ENCODE measurements around the gene KLHL3. TPM values are rescaled to one million over a fixed set of nuclear protein-coding genes. Genes with fewer than 3 reads are reported as not detected.

Gene KLHL3
- polyA plus RNA-seq, 12 donors, result 2.6 to 9.1 (median 4.5) TPM; not detected in 1

DNA sequence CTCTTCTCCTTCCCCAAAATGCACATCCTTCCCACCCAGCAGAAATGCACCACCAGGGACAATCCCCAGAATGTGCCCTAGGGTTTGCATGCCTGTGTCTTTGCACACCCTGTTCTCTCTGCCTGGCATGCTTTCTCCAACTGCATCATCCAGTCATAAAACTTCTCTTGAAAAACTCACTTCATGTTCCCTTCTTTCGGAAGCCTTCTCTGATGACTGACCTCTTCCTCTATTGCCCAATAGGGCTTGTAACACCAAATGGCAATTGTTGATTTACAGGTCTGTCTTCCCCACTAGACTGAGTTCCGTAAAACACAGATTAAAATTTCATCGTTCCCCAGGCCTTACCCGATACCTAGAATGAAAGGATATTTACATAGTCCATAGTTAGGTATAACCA, 153.7 kb downstream of the KLHL3 start:
- no peak for DNase-seq

DNA sequence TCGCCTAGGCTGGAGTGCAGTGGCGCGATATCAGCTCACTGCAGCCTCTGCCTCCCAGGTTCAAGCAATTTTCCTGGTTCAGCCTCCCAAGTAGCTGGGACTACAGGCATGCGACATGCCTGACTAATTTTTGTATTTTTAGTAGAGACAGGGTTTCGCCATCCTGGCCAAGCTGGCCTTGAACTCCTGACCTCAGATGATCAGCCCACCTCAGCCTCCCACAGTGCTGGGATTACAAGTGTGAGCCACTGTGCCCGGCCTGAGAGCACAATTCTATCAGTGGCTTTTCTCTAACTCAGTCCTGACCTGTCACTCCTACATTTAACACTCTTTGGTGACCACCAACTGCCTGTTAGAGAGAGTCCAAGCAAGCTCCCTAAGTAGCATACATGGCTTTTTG, 154.1 kb downstream of the KLHL3 start:
- no peak for DNase-seq

DNA sequence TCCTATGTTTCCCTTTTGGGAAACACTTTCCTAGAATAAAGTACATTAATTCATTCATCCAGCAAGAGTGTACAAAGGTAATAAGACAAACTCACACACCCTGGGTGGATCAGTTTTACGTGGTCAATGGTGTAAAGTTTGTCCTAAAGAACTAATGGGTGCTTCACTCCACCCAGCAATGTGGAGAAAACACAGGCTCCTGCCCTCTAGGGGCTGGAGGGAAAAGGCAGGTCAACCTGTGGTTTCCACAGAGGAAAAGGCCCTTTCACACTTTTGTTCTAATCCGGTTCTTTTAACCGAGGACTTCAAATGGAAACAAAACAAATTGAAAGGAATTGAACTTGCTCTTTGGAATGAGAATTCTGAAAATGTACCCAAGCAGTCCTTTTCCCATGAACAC, 155.9 kb downstream of the KLHL3 start:
- DNase-seq, result no peak

DNA sequence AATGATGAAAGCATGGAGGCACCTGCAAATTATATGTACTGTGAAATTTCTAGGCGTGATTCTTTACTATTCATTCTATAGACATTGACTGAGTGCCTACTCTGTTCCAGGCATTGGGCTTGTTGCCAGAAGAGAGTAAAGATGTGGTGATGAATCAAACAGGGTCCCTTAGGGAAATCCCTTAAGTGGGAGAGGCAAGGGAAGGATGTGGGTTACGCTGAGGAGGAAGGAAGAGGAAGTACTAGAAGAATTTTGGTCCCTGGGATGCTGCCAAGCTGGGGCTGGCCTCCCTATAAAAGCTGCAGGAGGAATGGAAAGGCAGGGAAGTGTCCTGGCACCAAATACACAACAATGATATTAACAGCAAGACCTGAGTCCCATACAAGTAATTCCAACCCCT, 160.0 kb downstream of the KLHL3 start:
- no peak for DNase-seq

DNA sequence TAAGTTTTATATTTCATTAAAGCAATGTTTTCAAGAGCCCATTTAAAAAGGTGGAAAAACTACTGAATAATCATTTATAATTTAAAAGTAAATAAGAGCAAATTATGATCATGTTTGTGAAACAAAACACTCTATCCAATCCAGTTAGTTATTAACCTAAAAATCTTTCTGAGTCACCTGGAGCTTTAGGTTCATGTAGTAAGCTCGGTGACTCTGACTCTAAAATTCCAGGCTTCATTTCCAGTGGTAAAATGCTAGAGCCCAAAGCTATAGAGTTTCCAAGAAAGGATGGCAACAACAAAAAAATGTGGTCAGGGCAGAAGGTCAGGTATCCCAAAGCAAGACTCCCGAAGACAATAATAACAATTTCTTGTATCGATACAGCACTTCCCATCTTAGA, 160.7 kb downstream of the KLHL3 start:
- DNase-seq, result no peak

DNA sequence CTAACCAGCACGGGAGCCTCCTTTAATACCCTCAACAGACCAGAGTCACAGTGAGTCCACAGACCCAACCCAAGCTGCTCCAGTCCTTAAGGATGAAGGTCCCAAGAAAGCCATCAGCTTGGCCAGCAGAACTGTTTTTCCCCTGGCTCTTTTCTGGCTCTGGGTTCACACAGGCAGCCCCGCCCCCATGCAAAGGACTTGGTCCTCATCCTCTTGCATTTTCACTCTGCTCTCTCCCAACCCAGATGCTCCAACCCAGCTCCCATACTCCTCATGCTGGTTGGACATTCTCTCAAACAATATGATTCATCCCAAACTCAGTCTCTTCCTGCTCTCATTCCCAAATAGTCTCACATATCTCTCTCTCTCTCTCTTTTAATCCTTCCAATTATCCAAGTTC, 162.5 kb downstream of the KLHL3 start:
- DNase-seq, result no peak

DNA sequence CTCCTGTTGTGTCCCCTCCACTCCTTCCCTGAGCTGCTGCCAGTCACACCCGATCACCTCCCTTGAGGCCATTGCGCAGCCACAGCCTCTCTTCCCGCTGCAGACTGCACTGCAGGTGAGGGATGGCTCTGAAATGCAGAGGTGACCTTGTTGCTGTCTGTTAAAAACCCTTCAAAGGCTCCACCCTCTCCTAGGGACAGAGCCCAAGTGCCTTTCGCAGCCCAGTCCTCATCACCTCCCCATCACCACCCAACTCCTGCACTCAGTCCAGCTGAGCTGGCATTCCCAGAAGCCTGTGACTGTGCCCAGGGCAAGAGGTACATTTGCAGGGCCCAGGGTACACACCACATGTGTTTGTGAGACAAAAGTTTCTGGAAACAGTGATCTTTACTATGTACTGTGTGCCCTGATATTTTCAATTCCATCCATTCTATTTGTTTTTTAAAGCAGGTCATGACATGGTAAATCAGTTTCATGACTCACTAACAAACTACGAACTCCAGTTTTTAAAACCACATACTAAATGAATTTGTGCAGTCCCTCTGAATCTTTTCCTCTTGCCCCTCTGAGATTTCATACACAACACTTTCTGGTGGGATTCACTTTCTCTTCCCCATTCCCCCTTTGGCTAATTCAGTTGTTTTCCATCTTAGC, 163.7 kb downstream of the KLHL3 start:
- DNase-seq, result no peak

DNA sequence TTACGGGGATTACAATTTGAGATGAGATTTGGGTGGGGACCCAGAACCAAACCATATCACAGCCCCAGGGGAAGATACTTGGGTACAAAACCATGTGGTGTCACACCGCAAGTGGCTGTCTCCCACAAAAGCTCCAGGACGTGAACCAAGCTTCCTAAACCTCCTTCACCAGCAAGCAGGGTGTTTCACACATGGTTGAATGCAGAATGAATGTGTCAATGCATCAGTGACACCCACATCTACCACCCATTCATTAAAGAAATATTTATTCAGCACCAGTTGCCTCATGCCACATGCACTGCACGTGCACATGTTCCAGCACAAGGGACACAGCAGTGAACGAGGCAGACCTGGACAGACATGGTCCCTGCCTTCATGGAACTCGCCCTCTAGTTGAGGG, 165.8 kb downstream of the KLHL3 start:
- DNase-seq, result no peak

Other genes with a start within 250 kb of the KLHL3 start
- gene SPOCK1, start 236.8 kb downstream of the KLHL3 start, polyA plus RNA-seq (ENCODE audit: insufficient read length in 12 of 12), result 10 to 100 TPM in 2 of 12 donors, 1 to 10 TPM in 9, not detected in 1; 3.1 to 29.9 (median 7.5) TPM
- 10 to 100 TPM in 11 of 12 donors, not detected in 1; 23.9 to 60.1 (median 31.3) TPM for gene HNRNPA0, start 18.3 kb upstream of the KLHL3 start, polyA plus RNA-seq (ENCODE audit: insufficient read length in 12 of 12)
- gene MYOT, start 131.8 kb upstream of the KLHL3 start, polyA plus RNA-seq (ENCODE audit: insufficient read length in 12 of 12), result 1,000 to 10,000 TPM in 1 of 12 donors, 100 to 1,000 TPM in 11; 126 to 1,923 (median 320) TPM
- 1 to 10 TPM in 1 of 12 donors, under 1 TPM in 9, not detected in 2; 0.24 to 1.1 (median 0.41) TPM for gene PKD2L2, start 153.4 kb upstream of the KLHL3 start, polyA plus RNA-seq (ENCODE audit: insufficient read length in 12 of 12)

Measured in muscle of arm (tissue), 12 donors.